NCI-H2029 (cell line): ENCODE measurements around the gene OGG1.

Experiments used
- DNase-seq: peaks from one replicate; lab custom pipeline; 2025; lab: John Stamatoyannopoulos, UW

Gene OGG1

DNA sequence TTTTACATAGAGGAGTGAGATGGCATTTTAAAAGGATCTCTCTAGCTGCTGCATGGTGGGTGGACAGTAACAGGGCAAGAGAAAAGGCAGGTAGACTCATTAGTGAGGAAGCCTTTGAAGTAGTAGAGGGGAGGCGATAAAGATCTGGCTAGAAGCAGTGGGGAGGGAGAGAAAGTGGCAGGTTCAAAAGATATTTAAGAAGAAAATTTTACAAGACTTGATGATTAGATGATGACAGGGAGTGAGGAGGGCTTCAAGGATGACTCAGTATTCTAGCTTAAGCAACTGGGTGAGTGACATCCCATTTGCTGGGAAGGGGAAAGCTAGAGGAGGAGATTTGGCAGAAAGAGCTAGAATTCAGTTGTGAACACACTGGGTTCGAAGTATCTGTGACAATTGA, 22.0 kb upstream of the OGG1 start:
- DNase-seq, result no peak

GRCh38 chr3:9729419-9729818, 20.3 kb upstream of the OGG1 start:
- no peak for DNase-seq

- DNase-seq, result peak; percentile 89
Measured at GRCh38 chr3:9730657-9731205, 19.0 kb upstream of the OGG1 start.

- peak; percentile 99 for DNase-seq
Measured at GRCh38 chr3:9731206-9732079, 18.3 kb upstream of the OGG1 start, which contains the start of gene BRPF1. BRPF1 (plus strand) TSS chr3:9731735; CDS start chr3:9734141, 2,406 bp downstream.

GRCh38 chr3:9732080-9732739, 17.5 kb upstream of the OGG1 start:
- DNase-seq, result no peak

GRCh38 chr3:9732740-9733115, 17.0 kb upstream of the OGG1 start:
- DNase-seq, result no peak

- no peak for DNase-seq
Measured at GRCh38 chr3:9736831-9737230, 12.9 kb upstream of the OGG1 start.

DNA sequence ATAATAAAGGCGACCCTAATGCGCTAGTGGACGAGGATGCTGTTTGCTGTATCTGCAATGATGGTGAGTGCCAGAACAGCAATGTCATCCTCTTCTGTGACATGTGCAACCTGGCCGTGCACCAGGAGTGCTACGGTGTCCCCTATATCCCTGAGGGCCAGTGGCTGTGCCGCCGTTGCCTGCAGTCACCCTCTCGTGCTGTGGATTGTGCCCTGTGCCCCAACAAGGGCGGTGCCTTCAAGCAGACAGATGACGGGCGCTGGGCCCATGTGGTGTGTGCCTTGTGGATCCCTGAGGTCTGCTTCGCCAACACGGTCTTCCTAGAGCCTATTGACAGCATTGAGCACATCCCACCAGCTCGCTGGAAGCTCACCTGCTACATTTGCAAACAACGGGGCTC, 10.6 kb upstream of the OGG1 start:
- no peak for DNase-seq

DNA sequence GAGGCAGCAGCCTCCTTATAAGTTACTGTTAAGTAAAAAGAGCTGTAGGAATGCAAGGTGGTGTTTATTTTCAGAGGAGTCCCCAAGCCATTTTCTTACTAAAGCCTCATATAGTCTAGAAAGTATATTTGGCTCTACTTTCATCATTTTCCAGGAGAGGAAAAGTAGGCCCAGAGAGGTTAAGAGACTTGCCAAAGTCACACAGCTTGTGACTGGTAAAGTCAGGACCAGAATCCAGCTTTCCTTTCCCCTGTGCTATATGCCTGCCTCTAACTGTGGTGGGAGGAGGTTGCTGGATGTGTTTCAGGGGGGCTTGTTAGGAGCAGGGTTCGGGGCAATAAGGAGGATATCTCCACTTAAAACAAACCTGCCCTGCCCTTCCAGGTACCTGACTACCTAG, 7.2 kb upstream of the OGG1 start:
- DNase-seq, result no peak

DNA sequence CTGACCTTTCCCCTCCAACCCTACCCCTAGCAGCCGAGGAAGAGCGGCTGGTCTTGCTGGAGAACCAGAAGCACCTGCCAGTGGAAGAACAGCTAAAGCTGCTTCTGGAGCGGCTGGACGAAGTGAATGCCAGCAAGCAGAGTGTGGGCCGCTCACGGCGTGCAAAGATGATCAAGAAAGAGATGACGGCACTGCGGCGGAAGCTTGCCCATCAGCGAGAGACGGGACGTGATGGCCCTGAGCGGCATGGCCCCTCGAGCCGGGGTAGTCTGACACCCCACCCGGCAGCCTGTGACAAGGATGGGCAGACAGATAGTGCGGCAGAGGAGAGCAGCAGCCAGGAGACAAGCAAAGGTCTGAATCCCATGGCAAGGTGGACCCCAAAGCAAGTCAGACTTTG, 6.2 kb upstream of the OGG1 start:
- DNase-seq, result no peak

GRCh38 chr3:9744162-9744561, 5.6 kb upstream of the OGG1 start:
- DNase-seq, result no peak

DNA sequence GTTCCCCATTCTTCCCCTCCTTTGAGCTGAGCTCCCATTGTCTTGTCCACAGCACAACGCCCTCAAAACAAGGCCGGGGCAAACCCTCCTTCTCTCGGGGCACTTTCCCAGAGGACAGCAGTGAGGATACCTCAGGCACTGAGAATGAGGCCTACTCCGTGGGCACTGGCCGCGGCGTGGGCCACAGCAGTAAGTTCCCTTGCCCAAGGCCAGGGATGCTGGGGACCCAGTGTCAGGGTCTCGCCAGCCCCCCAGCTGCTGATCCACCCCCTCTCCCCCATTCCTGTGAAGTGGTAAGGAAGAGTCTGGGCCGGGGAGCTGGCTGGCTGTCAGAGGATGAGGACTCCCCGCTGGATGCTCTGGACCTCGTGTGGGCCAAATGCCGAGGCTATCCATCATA, 4.2 kb upstream of the OGG1 start:
- DNase-seq, result no peak

GRCh38 chr3:9746330-9746729, 3.4 kb upstream of the OGG1 start:
- no peak for DNase-seq

DNA sequence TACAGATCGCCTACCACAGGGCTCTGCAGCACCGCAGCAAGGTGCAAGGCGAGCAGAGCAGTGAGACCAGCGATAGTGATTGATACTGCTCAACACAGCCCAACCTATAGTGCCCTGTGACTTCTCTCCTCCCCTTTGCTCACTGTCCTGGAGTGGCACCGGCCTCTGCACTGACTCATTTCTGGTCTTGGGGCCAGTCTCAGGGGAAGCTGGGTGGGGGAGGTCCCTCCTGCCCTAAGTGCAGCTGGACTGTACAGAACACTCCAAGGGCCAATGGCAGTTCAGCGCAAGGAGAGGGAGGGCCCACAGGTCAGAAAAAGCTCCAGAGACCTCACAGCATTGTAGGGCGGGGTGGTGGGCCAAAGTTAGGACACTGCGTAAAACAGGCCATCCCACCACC, 2.5 kb upstream of the OGG1 start:
- DNase-seq, result no peak

DNA sequence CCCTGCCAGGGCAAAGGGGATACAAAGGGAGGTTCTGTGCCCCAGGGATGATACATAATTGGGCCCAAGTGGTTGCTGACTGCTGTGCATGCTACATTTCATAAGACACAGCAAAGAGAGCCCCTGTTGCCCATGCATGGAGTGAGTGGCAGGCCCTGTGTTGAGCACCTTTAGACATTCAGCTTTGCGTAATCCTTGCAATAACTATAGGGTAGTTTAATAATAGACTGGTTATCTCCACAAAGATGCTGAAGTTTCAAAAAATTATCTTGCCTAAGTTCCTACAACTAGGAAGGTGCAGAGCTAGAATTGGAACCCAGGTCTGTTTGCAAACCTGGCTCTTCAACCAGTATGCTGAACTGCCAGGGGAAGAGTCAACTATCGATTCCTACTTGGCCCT, 1.7 kb upstream of the OGG1 start:
- DNase-seq, result no peak

GRCh38 chr3:9749296-9749644, 482 bp upstream of the OGG1 start:
- no peak for DNase-seq

- no peak for DNase-seq
Measured at GRCh38 chr3:9750556-9751411, 1.0 kb downstream of the OGG1 start.

GRCh38 chr3:9754678-9755077, 4.9 kb downstream of the OGG1 start:
- DNase-seq, result no peak

DNA sequence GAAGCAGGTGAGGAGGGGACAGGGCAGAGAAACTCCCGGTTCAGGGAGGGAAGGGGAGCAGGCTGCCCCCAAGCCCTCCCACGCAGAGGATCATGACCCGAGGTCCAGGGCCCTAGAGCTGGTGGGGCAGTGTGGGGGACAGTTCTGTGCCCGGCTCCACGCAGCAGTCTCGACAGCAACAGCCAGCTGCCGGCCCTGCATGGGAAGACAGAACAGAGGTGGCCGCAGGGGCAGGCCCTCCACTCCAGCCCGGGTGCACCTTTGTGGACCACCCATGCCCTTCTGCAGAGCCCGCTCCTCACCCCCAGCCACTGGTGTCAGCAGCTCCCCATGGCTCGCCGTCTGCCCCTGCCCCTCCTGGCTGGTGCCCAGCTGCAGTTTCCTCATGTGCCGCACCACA, 7.7 kb downstream of the OGG1 start:
- DNase-seq, result no peak

GRCh38 chr3:9760779-9761505, 11.2 kb downstream of the OGG1 start:
- no peak for DNase-seq

GRCh38 chr3:9761919-9762318, 12.2 kb downstream of the OGG1 start:
- DNase-seq, result no peak

- no peak for DNase-seq
Measured at GRCh38 chr3:9762871-9763270, 13.1 kb downstream of the OGG1 start.
